Prostate gland (tissue), 2 donors: ENCODE data around the gene HOXD9. TPM values are rescaled to one million over a fixed set of nuclear protein-coding genes. Genes with fewer than 3 reads are reported as not detected.

Experiments
- DNase-seq: peaks from one replicate; pipeline ENCODE4 v3.0.0-alpha.2; 2019; ENCODE audit warnings: low spot score
- H3K27ac ChIP-seq, 2 donors: fragments of 200-600 bp; sonication (generic); 2 replicates each; pipeline ENCODE4 v1.5.1; 2017 to 2019
- H3K27me3 ChIP-seq: fragments of 200-600 bp; sonication (generic); replicated peaks from 2 replicates; pipeline ENCODE4 v1.5.1; 2019; ENCODE audit not compliant: insufficient read depth
- H3K36me3 ChIP-seq, 2 donors: fragments of 200-600 bp; sonication (generic); 1 replicate in 1 of 2; 2 replicates in 1 of 2; pipeline versions ENCODE4 v1.5.1 to v1.8.1; 2017 to 2019
- H3K4me1 ChIP-seq: fragments of 200-600 bp; sonication (generic); replicated peaks from 2 replicates; pipeline ENCODE4 v1.5.1; 2019
- H3K4me3 ChIP-seq, 2 donors: fragments of 200-600 bp; sonication (generic); 2 replicates each; pipeline ENCODE4 v1.5.1; 2017 to 2019
- H3K9me3 ChIP-seq: fragments of 200-600 bp; sonication (generic); 2 replicates; pipeline ENCODE4 v1.5.1; 2017
- CTCF ChIP-seq, 4 experiments: fragments of 200-600 bp in 2 of 4; fragments of 450-650 bp in 2 of 4; sonication (generic) in 2 of 4; IDR thresholded peaks; 1 replicate in 3 of 4; 2 replicates in 1 of 4; pipeline ENCODE4 v1.5.1; 2016 to 2019; ENCODE audit warnings: antibody characterized with exemption in 4 of 4, mild to moderate bottlenecking in 2 of 4, moderate library complexity in 2 of 4
- POLR2A ChIP-seq: fragments of 450-650 bp; IDR thresholded peaks from one replicate; pipeline ENCODE4 v1.6.1; 2016; ENCODE audit warnings: antibody characterized with exemption, mild to moderate bottlenecking
- POLR2AphosphoS5 ChIP-seq: sonication (generic); formaldehyde crosslinking; IDR thresholded peaks from one replicate; pipeline ENCODE4 v1.6.1; 2017; ENCODE audit warnings: antibody characterized with exemption
- WGBS: methylation state at CpG from one replicate; pipeline ENCODE4 v1.1.5; 2018; 5-methylcytosine and 5-hydroxymethylcytosine counted together
- intact Hi-C: fragments of 100-400 bp; cut with DNase I; formaldehyde crosslinking; loops from one replicate; pipeline ENCODE4 v1.14.2; 2022
- total RNA-seq, 2 donors: library from RNA; depleted of rRNA; stranded (reverse); fragments of >200 nt; gene quantifications; one replicate each; pipeline ENCODE4 v1.1.0, GENCODE V29; 2016

Gene HOXD9
- total RNA-seq, 2 donors from 2014 or later, result 5.9 to 29.1 TPM

GRCh38 chr2:176114120-176114929 lies 8.2 kb upstream of the HOXD9 start:
- peaks cover 17% of the 10 kb centered on the region for H3K27me3 ChIP-seq
- TF ChIP-seq CTCF (IDR thresholded peaks at IDR 0.05) (no peak), POLR2AphosphoS5 (no peak), POLR2A (no peak)

DNA sequence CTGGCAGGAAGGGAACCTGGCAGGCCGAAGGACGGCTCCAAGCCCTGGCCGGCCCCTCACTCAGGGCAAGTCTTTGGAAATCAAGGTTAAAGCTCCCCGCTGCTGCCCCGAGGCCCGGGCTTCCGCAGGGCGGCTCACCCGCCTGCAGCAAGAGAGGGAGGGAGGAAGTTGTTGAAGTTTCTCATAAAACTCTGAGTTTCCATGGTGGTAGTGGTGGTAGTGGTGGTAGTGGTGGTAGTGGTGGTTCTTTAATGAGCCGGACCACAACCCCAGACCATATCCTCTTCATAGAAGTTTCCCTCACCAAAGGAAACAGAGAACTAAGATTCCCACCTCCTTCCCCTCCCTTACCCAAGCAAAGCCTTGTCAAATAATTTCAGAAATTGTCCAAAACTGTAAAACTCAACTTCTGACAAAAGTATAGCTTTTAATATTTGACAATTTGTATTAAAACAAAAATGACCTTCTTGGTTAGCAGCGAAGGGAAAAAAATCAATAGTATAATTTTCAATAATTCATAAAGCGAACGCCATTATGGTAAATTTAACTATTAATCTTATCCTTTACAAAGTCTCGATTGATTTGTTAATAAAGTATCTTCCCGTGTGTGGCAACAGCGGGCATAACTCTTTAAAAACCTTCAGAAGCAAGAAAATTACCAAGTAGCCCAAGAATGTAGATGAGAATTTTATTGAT lies 7.4 kb upstream of the HOXD9 start:
- Histone ChIP-seq H3K36me3 (no peaks in the 10 kb centered on the region), H3K9me3 (no peaks in the 10 kb centered on the region), H3K4me1 (no peaks in the 10 kb centered on the region), H3K4me3 (no peak overlapping the region), H3K27me3 (peaks cover 12% of the 10 kb centered on the region), H3K27ac (peak overlapping the region; percentile 42 to 56)
- TF ChIP-seq CTCF (IDR thresholded peaks at IDR 0.05), result no peak
- TF ChIP-seq POLR2AphosphoS5, result no peak
- no peak for TF ChIP-seq POLR2A
- intact Hi-C loops, result no loop called here
- 60% methylated on average over 16 of the region's 16 CpGs for WGBS
- DNase-seq, result no peak

More at GRCh38 chr2:176114120-176114929, 8.2 kb upstream of the HOXD9 start:
- Histone ChIP-seq H3K4me3 (peak overlapping the region in 1 of 2 donors; percentile 10), H3K36me3 (no peaks in the 10 kb centered on the region), H3K27ac (peak overlapping the region; percentile 42 to 56), H3K9me3 (no peaks in the 10 kb centered on the region), H3K4me1 (no peaks in the 10 kb centered on the region)
- intact Hi-C loops, result no loop called here
- no peak for DNase-seq
- 48% methylated on average over 26 of the region's 26 CpGs for WGBS

GRCh38 chr2:176115883-176116813 lies 6.4 kb upstream of the HOXD9 start, which contains the start of gene HOXD10:
Gene HOXD10, plus strand, starts transcription at chr2:176116778. Its CDS starts 56 bp downstream, at chr2:176116834.
- intact Hi-C loops, result no loop called here
- Histone ChIP-seq H3K36me3 (no peaks in the 10 kb centered on the region), H3K27ac (peak within 1 kb of the TSS; percentile 47 to 60), H3K9me3 (no peaks in the 10 kb centered on the region), H3K4me3 (peak within 1 kb of the TSS in 1 of 2 donors; percentile 13), H3K27me3 (peaks cover 12% of the 10 kb centered on the region), H3K4me1 (no peaks in the 10 kb centered on the region)
- DNase-seq, result peak; percentile 66
- TF ChIP-seq POLR2AphosphoS5, result peak; percentile 81
- peak; percentile 45 for TF ChIP-seq POLR2A
- TF ChIP-seq CTCF (IDR thresholded peaks at IDR 0.05), result peak in 2 of 4 experiments; percentile 47 to 56
- WGBS, result 31% methylated on average over 66 of the region's 66 CpGs

GRCh38 chr2:176117162-176117822 lies 5.2 kb upstream of the HOXD9 start:
- DNase-seq, result no peak
- intact Hi-C loops, result no loop called here
- WGBS, result 53% methylated on average over 39 of the region's 40 CpGs
- peaks cover 10% of the 10 kb centered on the region for H3K27me3 ChIP-seq
- TF ChIP-seq POLR2AphosphoS5 (no peak), CTCF (IDR thresholded peaks at IDR 0.05) (no peak), POLR2A (no peak)
- H3K4me1 ChIP-seq, result no peaks in the 10 kb centered on the region
- no peak overlapping the region for H3K4me3 ChIP-seq
- H3K36me3 ChIP-seq, result no peaks in the 10 kb centered on the region
- H3K27ac ChIP-seq, result peak overlapping the region in 1 of 2 donors; percentile 47
- H3K9me3 ChIP-seq, result no peaks in the 10 kb centered on the region
